ENCODE results near the gene HSD17B10.
A peak's percentile ranks its signal among the peaks of the same experiment; 100 is the strongest.
"Not testable (repeated sequence)": the region's sequence is repeated elsewhere in the genome, so short reads cannot be mapped to it uniquely, and the experiment has no call there.

HSD17B10 gene

GRCh38 chrX:53435997-53436396, 1.8 kb upstream of the HSD17B10 start:
- FAIRE-seq = peak; percentile 75

GRCh38 chrX:53430231-53430630, 3.9 kb downstream of the HSD17B10 start:
- FAIRE-seq = no peak

DNA sequence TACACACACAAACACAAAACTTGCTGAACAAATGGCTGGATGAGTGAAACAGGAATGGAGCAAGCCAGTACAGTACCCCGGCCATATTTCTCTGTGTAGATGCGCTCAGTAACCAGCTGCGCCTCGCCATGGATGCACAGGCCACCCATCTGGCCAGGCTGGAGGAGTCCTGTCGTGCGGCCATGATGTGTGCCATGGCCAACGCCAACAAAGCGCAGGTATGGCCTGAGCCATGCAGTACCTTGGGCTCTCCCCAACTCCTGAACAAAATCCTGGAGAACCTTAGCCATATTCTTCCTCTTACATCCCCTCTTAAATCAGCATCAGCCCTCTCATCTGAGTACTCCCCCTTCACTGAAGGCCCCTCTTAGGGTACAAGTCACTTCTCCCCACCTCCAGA, 4.4 kb downstream of the HSD17B10 start:
- no peak for FAIRE-seq

- no peak for FAIRE-seq
Measured at GRCh38 chrX:53422861-53423306, 11.3 kb downstream of the HSD17B10 start, which contains the start of gene RIBC1. RIBC1 (plus strand) TSS chrX:53422873; CDS start chrX:53426277, 3,404 bp downstream.

DNA sequence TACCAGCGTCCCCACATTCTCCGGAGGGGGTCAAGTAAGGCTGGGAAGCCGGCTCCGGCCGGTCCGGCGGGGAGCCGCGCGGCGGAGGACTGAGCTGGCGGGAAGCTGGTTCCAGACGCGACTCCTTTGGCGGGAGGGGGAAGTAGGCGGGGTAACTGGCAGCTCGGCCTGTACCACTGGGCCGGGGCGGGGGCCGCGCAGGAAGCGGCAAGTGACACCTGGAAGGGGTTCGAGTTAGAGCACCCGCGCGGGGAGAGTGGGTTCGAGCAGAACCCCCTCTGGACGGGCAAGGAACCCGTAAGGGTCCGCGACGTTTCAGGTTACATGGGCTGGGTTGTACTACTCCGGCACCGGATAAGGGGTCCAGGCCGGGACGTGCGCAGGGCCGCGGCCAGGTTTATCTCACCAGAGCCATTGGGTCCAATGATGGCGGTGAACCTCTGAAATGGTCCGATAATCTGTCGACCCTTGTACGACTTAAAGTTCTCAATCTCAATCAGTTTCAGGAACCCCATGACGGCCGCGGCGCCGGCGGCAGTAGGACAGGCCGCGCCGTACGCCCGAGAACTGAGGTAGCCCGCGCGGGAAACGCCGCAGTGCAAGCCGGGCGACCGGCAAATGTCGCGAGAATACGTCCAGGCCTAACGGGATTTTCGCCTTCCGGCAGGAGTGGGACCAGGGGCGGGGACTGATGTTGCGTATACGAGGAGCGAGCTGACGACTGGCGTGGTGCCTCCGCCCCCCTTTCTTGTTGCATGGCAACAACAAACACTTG, 11.9 kb downstream of the HSD17B10 start, which contains the start of gene SMC1A:
SMC1A (minus strand) TSS at position 569 of the 775 bp plus-strand sequence; CDS start at position 515, 54 bp downstream.
- FAIRE-seq = peak; percentile 9

DNA sequence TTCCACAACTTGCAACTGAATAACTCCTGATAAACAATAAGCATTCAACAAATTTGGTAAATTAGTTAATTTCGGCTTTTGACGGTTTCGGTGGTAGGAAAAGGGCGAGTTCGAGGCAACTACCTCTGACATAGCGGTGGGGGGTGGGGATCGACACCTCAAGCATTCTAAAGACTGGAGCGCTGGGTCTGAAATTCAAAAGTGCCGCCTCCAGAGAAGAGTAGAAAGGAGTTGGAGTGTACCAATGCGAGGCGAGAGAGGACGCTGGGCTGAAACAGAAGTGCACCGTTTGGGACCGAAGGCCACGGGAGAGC, 12.4 kb downstream of the HSD17B10 start:
- FAIRE-seq = no peak

DNA sequence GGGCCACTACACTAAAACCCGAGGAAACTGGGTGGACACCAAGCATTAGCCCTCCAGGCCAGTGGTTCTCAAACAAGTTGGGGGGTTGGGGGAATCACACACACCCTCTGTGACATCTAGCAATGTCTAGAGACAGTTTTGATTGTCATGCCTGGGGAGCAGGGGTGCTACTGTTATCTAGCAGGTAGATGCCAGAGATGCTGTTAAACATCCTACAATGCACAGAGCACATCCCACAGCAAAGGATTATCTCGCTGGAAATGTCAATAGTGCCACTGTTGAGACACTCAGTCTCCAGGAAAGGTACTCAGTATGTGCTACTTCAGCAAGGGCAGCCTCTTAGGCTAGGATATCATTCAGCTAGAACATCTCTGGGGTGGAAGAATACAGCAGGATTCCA, 13.0 kb downstream of the HSD17B10 start:
- no peak for FAIRE-seq

DNA sequence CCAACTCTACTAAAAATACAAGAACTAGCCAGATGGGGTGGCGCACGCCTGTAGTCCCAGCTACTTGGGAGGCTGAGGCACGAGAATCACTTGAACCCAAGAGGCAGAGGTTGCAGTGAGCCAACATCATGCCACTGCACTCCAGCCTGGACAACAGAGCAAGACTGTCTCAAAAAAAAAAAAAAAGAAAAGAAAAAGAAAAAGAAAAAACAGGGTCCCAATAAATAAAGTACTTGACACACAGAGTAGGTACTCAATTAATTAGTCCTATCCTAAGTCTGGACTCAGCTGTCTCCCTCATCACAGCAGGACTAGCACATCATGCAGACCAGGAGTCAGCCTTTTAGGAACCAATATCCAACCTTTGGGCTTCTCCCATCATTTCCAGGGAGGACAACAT, 13.8 kb downstream of the HSD17B10 start:
- not testable (repeated sequence) for FAIRE-seq

DNA sequence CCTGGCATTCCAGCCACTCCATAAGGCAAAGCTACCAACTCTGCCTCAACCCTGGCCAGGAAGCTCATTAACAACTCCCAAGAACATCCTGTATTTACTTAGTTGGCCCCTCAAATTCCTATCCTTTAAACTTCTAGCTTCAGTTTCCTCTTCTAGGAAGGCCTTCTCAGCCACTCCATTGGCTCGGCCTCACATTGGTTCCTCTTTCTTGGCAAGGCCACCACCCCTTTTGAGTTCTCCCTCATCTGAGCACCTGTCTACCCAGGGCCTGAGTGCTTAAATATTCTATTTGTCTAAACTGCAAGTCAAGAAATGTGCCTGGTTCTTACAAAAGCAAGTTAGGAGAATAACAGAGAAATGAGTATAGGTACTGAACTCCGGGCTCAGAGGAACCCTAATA, 21.7 kb downstream of the HSD17B10 start:
- no peak for FAIRE-seq

DNA sequence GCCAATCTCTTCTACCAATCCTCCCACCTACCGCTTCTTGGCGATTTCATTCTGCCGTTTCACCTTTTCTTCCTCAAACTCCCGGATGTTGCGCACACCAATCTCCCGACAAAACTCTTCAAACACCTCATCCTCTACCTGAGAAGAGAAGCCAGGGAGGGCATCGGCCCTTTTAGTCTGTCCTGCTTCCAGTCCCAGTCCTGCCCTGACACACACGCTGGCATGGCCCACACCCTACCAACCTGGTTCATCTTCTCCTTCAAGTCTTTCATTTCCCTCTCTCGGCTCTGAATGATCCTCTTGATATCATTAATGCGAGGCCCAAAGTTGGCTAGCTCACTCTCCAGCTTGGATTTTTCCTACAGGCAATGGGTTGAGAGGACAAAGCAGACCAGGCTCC, 30.6 kb downstream of the HSD17B10 start:
- no peak for FAIRE-seq

- FAIRE-seq = no peak
Measured at GRCh38 chrX:53398216-53398615, 36.0 kb downstream of the HSD17B10 start.

- FAIRE-seq = no peak
Measured at GRCh38 chrX:53395605-53396298, 38.4 kb downstream of the HSD17B10 start.

DNA sequence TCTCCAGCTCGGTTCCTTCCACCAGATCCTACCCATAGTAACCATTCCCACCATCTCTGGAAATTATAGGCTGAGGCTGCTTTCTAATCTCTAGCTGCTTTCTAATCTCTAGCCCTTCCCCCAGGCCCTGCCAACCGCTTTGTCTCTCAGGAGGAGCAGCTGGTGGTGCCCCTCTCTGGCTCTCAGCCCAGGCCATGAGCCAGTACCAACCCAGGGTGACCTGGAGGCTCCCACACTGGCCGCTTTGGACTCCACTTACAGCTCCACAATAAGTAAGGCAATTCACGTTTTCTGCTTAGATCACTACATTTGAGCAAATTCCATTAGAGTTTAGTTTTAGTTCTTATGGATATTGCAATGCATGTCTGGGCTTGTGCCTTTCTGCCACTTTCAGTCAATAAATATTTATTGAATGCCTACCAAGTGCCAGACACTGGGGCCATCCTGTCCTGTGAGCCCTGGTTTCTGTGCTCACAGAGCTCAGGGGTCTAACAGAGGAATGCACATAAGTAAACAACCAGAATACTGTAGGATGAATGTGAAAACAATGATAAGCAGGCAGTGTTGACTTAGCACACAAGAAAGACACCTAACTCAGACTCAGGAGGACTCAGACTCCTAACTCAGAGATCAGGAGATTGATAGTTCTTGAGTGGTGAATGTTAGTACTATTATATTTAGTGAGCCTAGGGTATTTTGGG, 50.6 kb downstream of the HSD17B10 start:
- no peak for FAIRE-seq
